Measurements from ENCODE around the gene DYNLT2B.

- TF ChIP-seq, protein P1, sequence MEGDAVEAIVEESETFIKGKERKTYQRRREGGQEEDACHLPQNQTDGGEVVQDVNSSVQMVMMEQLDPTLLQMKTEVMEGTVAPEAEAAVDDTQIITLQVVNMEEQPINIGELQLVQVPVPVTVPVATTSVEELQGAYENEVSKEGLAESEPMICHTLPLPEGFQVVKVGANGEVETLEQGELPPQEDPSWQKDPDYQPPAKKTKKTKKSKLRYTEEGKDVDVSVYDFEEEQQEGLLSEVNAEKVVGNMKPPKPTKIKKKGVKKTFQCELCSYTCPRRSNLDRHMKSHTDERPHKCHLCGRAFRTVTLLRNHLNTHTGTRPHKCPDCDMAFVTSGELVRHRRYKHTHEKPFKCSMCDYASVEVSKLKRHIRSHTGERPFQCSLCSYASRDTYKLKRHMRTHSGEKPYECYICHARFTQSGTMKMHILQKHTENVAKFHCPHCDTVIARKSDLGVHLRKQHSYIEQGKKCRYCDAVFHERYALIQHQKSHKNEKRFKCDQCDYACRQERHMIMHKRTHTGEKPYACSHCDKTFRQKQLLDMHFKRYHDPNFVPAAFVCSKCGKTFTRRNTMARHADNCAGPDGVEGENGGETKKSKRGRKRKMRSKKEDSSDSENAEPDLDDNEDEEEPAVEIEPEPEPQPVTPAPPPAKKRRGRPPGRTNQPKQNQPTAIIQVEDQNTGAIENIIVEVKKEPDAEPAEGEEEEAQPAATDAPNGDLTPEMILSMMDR (conservative IDR thresholded peaks at IDR 0.05): no peak
- TF ChIP-seq ZFX (IDR thresholded peaks at IDR 0.05): peak; percentile 96
Observed at GRCh38 chr3:196317687-196318467, at the start of gene DYNLT2B.

Data from C4-2B (cell line).